ENCODE measurements around the gene TSPO2. TPM values are rescaled to one million over a fixed set of nuclear protein-coding genes. Genes with fewer than 3 reads are reported as not detected.

The TSPO2 gene
- total RNA-seq, 6 experiments from 2014 or later = not detected

DNA sequence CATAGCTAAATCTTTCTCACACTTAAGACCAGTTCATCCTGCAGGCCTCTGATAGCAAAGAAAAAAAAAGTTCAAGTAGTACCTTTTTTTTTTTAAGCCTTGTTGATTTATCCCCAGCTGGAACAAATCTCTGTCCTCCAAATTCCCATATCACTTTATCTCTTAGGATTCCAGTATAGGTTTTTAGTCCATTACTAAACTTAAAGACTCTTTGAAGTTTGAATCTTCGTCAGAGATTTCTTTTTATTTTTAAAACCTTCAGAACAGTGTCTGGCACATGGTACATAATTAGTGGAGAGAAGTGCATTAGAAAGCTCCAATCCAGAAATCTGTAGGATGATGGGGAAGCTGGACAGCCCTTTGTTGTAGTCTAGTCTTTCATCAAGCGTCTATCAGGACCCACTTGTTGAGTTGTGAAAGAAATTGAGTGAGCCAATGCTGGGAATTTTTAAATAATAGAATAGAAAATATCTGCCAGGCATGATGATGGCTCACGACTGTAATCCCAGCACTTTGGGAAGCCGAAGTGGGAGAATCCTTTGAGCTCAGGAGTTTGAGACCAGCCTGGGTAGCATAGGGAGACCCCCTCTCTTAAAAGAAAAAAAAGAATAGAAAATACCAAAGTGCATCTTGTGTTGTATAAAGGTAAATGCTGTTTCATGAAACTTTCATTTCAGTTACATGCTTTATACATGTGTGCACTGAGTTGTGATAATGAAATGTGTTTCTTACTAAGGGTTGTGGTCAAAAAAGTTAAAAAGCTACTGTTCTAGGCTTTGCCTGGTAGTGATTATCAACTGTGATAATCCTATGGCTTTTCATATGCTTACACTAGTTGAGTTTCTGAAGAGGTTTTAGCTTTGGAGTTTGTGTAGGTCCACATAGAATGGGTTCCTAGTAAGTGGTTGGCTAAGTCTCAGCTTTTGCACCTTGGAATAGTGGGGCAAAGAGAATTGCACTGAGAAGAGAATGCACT lies 33.7 kb downstream of the TSPO2 start:
- Mint-ChIP-seq H3K27ac (peak overlapping the region; percentile 38; the same call in 1 of the 2 replicates), H3K27me3 (ENCODE audit: insufficient read depth) (peaks cover 3% of the 10 kb centered on the region; the same call in 1 of the 2 replicates), H3K9me3 (no peaks in the 10 kb centered on the region), H3K36me3 (ENCODE audit: low read depth) (peaks cover 19% of the 10 kb centered on the region), H3K4me1 (ENCODE audit: low read depth) (peaks cover 50% of the 10 kb centered on the region), H3K4me3 (peak overlapping the region; percentile 90)
- DNase-seq = no peak
- TF ChIP-seq, protein P1, sequence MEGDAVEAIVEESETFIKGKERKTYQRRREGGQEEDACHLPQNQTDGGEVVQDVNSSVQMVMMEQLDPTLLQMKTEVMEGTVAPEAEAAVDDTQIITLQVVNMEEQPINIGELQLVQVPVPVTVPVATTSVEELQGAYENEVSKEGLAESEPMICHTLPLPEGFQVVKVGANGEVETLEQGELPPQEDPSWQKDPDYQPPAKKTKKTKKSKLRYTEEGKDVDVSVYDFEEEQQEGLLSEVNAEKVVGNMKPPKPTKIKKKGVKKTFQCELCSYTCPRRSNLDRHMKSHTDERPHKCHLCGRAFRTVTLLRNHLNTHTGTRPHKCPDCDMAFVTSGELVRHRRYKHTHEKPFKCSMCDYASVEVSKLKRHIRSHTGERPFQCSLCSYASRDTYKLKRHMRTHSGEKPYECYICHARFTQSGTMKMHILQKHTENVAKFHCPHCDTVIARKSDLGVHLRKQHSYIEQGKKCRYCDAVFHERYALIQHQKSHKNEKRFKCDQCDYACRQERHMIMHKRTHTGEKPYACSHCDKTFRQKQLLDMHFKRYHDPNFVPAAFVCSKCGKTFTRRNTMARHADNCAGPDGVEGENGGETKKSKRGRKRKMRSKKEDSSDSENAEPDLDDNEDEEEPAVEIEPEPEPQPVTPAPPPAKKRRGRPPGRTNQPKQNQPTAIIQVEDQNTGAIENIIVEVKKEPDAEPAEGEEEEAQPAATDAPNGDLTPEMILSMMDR (IDR thresholded peaks at IDR 0.05) = no peak

DNA sequence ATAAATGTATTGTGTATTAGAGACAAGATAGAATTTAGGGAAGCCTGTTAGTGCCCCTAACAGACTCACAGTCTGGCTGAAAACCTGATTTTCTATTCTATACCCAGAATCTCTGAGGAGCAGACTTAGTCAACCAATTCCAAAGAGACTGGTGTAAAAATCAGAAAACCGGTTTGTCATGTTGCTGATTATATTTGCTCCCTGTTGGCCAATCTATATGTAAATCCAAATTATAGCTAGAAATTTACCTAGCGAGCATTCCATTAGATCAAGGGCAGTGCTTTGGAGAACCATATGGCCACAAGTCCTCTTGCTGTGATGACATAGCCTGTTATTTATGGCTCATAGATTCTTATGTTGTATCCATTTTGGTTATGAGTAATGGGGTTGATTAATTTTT lies 35.3 kb downstream of the TSPO2 start:
- TF ChIP-seq, protein P1 (IDR thresholded peaks at IDR 0.05) = no peak
- Mint-ChIP-seq H3K27me3 (ENCODE audit: insufficient read depth) (peaks cover 3% of the 10 kb centered on the region; the same call in 1 of the 2 replicates), H3K4me1 (ENCODE audit: low read depth) (peaks cover 44% of the 10 kb centered on the region), H3K27ac (no peak overlapping the region), H3K36me3 (ENCODE audit: low read depth) (peaks cover 26% of the 10 kb centered on the region), H3K9me3 (no peaks in the 10 kb centered on the region), H3K4me3 (no peak overlapping the region)
- no peak for DNase-seq

DNA sequence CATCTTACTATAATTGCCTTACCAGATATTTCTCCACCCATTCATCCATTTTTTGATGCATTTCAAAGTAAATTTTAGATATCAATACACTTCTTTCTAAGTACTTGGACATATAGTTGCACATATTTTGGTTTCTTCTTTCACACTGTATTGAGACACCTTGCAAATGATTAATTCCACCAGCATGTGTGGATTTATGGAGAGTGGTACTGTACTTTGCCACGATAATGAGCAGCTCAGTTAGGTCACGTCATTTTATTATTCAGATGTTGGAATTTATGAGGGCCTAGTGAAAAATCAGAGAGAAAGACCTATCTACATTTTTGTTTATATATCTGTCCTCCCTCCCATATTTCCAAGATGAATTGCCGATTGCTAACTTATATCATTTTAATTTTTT lies 35.8 kb downstream of the TSPO2 start:
- TF ChIP-seq, protein P1 (IDR thresholded peaks at IDR 0.05) = no peak
- Mint-ChIP-seq H3K4me1 (ENCODE audit: low read depth) (peaks cover 44% of the 10 kb centered on the region), H3K27me3 (ENCODE audit: insufficient read depth) (peaks cover 3% of the 10 kb centered on the region; the same call in 1 of the 2 replicates), H3K4me3 (no peak overlapping the region), H3K27ac (no peak overlapping the region), H3K36me3 (ENCODE audit: low read depth) (peaks cover 26% of the 10 kb centered on the region), H3K9me3 (no peaks in the 10 kb centered on the region)
- DNase-seq = no peak

DNA sequence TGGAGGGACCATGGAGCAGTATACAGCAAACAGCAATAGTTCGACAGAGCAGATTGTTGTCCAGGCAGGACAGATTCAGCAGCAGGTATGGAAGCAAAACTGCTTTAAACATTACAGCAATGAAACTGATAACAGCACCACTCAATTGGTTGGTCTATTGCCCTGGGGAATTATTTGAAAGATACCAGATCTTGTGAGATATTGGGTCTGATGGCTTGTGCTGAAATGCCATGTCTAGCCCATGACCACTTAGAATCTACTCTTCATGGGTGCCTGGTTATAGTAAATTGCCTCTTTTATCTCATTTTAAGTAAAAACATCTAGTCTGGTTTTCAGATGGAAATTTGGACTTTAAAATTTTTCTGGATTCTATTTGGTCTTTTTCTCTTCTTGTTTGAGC lies 36.8 kb downstream of the TSPO2 start:
- TF ChIP-seq, protein P1 (IDR thresholded peaks at IDR 0.05) = no peak
- Mint-ChIP-seq H3K27me3 (ENCODE audit: insufficient read depth) (peaks cover 2% of the 10 kb centered on the region; the same call in 1 of the 2 replicates), H3K9me3 (no peaks in the 10 kb centered on the region), H3K27ac (no peak overlapping the region; the same call in 1 of the 2 replicates), H3K4me3 (no peak overlapping the region), H3K4me1 (ENCODE audit: low read depth) (peaks cover 41% of the 10 kb centered on the region), H3K36me3 (ENCODE audit: low read depth) (peaks cover 32% of the 10 kb centered on the region)
- no peak for DNase-seq

DNA sequence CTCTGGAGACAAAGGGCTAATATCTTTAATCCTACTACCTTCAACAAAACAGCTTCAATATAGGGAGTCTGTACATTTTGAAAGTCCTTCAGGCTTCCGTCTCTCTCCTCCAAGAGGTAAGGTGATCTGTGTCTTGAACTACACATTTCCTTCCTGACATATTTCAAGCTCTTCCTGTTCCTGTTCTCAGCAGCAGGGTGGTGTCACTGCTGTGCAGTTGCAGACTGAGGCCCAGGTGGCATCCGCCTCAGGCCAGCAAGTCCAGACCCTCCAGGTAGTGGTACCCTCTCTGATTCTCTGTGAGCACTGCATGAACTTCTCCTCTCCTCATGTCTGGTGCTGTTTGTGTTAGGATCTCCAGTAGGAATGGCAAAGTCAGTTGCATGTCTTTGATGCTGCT lies 38.4 kb downstream of the TSPO2 start:
- TF ChIP-seq, protein P1 (IDR thresholded peaks at IDR 0.05) = no peak
- Mint-ChIP-seq H3K27ac (peak overlapping the region; percentile 6; the same call in 1 of the 2 replicates), H3K4me1 (ENCODE audit: low read depth) (peaks cover 26% of the 10 kb centered on the region), H3K36me3 (ENCODE audit: low read depth) (peaks cover 36% of the 10 kb centered on the region), H3K4me3 (no peak overlapping the region), H3K9me3 (no peaks in the 10 kb centered on the region), H3K27me3 (ENCODE audit: insufficient read depth) (peaks cover 2% of the 10 kb centered on the region; the same call in 1 of the 2 replicates)
- DNase-seq = no peak

Measured in HFFc6 (cell line).